ENCODE data around the gene APC. TPM values are rescaled to one million over a fixed set of nuclear protein-coding genes. Genes with fewer than 3 reads are reported as not detected.

The APC gene
- total RNA-seq, 1 experiment from 2014 or later: 24.0 TPM

DNA sequence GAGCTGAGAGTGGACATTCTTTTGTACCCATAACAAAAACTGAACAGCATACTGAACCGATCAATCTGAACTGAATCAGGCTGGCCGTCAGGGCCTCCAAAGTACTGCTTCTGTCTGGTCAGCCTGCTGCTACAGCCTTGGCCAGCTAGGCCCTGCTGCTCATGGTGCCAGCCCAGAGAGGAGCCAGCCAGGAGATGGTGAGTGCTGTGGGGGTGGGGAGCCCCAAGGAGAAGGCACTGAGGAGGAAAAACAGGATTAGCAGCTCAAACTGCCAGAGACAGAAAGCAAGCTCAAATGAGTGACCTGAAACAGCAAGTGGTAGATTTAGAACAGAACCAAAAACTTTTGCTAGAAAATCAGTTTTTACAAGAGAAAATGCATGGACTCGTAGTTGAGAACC lies 147.3 kb downstream of the APC start (continued):
- no peak for TF ChIP-seq YY1 (IDR thresholded peaks at IDR 0.05; ENCODE audit: extremely low read depth, insufficient replicate concordance, low read depth, low read length)
- TF ChIP-seq RAD21 (IDR thresholded peaks at IDR 0.05; ENCODE audit: low read depth): no peak
- TF ChIP-seq, protein P1, sequence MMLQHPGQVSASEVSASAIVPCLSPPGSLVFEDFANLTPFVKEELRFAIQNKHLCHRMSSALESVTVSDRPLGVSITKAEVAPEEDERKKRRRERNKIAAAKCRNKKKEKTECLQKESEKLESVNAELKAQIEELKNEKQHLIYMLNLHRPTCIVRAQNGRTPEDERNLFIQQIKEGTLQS (IDR thresholded peaks at IDR 0.05): no peak
- TF ChIP-seq, protein P2, sequence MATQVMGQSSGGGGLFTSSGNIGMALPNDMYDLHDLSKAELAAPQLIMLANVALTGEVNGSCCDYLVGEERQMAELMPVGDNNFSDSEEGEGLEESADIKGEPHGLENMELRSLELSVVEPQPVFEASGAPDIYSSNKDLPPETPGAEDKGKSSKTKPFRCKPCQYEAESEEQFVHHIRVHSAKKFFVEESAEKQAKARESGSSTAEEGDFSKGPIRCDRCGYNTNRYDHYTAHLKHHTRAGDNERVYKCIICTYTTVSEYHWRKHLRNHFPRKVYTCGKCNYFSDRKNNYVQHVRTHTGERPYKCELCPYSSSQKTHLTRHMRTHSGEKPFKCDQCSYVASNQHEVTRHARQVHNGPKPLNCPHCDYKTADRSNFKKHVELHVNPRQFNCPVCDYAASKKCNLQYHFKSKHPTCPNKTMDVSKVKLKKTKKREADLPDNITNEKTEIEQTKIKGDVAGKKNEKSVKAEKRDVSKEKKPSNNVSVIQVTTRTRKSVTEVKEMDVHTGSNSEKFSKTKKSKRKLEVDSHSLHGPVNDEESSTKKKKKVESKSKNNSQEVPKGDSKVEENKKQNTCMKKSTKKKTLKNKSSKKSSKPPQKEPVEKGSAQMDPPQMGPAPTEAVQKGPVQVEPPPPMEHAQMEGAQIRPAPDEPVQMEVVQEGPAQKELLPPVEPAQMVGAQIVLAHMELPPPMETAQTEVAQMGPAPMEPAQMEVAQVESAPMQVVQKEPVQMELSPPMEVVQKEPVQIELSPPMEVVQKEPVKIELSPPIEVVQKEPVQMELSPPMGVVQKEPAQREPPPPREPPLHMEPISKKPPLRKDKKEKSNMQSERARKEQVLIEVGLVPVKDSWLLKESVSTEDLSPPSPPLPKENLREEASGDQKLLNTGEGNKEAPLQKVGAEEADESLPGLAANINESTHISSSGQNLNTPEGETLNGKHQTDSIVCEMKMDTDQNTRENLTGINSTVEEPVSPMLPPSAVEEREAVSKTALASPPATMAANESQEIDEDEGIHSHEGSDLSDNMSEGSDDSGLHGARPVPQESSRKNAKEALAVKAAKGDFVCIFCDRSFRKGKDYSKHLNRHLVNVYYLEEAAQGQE (IDR thresholded peaks at IDR 0.05; ENCODE audit: low read depth): no peak
- no peak for TF ChIP-seq SRF (IDR thresholded peaks at IDR 0.05; ENCODE audit: low read depth)
- TF ChIP-seq, protein P3, sequence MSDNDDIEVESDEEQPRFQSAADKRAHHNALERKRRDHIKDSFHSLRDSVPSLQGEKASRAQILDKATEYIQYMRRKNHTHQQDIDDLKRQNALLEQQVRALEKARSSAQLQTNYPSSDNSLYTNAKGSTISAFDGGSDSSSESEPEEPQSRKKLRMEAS (IDR thresholded peaks at IDR 0.05): no peak
- no peak for TF ChIP-seq ELF1 (IDR thresholded peaks at IDR 0.05; ENCODE audit: borderline replicate concordance, low read depth)

DNA sequence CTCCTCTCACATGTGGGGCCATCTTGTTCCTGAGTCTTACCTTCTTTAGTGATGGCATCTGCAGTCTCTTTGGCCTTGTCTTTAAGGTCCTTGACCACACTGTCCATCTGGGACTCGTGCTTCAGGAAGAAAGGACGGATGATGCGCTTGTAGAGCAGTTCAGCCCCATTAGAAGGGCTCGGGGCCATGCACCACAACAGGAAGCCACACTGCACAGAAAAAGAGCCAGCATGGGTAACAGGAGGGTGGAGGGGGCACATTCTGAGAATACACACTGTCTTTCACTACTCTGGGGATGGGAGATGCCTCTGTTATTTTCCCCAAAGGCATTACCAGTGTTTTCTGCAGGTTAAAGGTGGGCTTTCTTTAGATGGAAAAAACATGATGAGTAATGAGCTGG lies 149.3 kb downstream of the APC start:
- H3K9ac ChIP-seq (ENCODE audit: low read length): no peak overlapping the region
- peaks cover 10% of the 10 kb centered on the region; the same call in 1 of the 2 replicates for H3K79me2 ChIP-seq (ENCODE audit: insufficient read depth, low read length)
- no peak overlapping the region for H3K4me3 ChIP-seq (replicated peaks in 1 of 2; ENCODE audit: low read depth in 1 of 2, low read length in 2 of 2)
- no peaks in the 10 kb centered on the region for H3K9me2 ChIP-seq (ENCODE audit: insufficient read depth)
- H4K20me1 ChIP-seq (ENCODE audit: insufficient read depth): no peaks in the 10 kb centered on the region
- ATAC-seq: no peak
- DNase-seq (ENCODE audit: low read depth, low spot score): no peak
- H3K27me3 ChIP-seq (ENCODE audit: insufficient read depth, low read length): no peaks in the 10 kb centered on the region
- POLR2A ChIA-PET: no interaction called here
- no peaks in the 10 kb centered on the region for H3K4me1 ChIP-seq (ENCODE audit: control insufficient read depth in 1 of 2, insufficient read depth in 2 of 2, low read length in 2 of 2)
- H3K4me2 ChIP-seq (ENCODE audit: low read length): no peak overlapping the region
- TF ChIP-seq ZNF274 (IDR thresholded peaks at IDR 0.05; ENCODE audit: low read depth, low read length): no peak
- TF ChIP-seq, protein P1 (IDR thresholded peaks at IDR 0.05): no peak
- TF ChIP-seq POLR2A (IDR thresholded peaks at IDR 0.05; ENCODE audit: borderline replicate concordance, extremely low read depth, insufficient read depth, insufficient read length): no peak
- no peak for TF ChIP-seq SP1 (IDR thresholded peaks at IDR 0.05; ENCODE audit: low read depth)
- no peak for TF ChIP-seq YY1 (IDR thresholded peaks at IDR 0.05; ENCODE audit: extremely low read depth, insufficient replicate concordance, low read depth, low read length)
- TF ChIP-seq JUND (IDR thresholded peaks at IDR 0.05): no peak
- TF ChIP-seq, protein P4, sequence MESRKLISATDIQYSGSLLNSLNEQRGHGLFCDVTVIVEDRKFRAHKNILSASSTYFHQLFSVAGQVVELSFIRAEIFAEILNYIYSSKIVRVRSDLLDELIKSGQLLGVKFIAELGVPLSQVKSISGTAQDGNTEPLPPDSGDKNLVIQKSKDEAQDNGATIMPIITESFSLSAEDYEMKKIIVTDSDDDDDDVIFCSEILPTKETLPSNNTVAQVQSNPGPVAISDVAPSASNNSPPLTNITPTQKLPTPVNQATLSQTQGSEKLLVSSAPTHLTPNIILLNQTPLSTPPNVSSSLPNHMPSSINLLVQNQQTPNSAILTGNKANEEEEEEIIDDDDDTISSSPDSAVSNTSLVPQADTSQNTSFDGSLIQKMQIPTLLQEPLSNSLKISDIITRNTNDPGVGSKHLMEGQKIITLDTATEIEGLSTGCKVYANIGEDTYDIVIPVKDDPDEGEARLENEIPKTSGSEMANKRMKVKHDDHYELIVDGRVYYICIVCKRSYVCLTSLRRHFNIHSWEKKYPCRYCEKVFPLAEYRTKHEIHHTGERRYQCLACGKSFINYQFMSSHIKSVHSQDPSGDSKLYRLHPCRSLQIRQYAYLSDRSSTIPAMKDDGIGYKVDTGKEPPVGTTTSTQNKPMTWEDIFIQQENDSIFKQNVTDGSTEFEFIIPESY (IDR thresholded peaks at IDR 0.05; ENCODE audit: extremely low read depth, insufficient replicate concordance, low read length): no peak
- no peak for TF ChIP-seq CEBPB (IDR thresholded peaks at IDR 0.05; ENCODE audit: low read depth)
- TF ChIP-seq RAD21 (IDR thresholded peaks at IDR 0.05; ENCODE audit: low read depth): no peak
- TF ChIP-seq, protein P2 (IDR thresholded peaks at IDR 0.05; ENCODE audit: low read depth): no peak
- no peak for TF ChIP-seq EGR1 (IDR thresholded peaks at IDR 0.05; ENCODE audit: low read depth)
- TF ChIP-seq FOSL1 (IDR thresholded peaks at IDR 0.05; ENCODE audit: low read depth): no peak
- no peak overlapping the region for H2AFZ ChIP-seq (ENCODE audit: low read depth, low read length, poor library complexity, severe bottlenecking)
- CTCF ChIA-PET: no interaction called here
- BruUV-seq (replicated peaks): no TSS peak
- H3K36me3 ChIP-seq (ENCODE audit: control insufficient read depth in 1 of 2, insufficient read depth in 2 of 2, low read length in 2 of 2): peaks cover 15 to 17% of the 10 kb centered on the region in 2 experiments; a peak in 2 of 4 replicates
- RAD21 ChIA-PET (ENCODE audit: low non-redundant PET in 1 of 2, low total read pairs in 2 of 2, uncharacterized antibody in 2 of 2, unreplicated experiment in 2 of 2): no interaction called here
- H3K27ac ChIP-seq (ENCODE audit: low read depth, low read length): no peak overlapping the region
- H3K9me3 ChIP-seq (ENCODE audit: control insufficient read depth in 1 of 2, insufficient read depth in 1 of 2, low read depth in 1 of 2, low read length in 2 of 2): no peaks in the 10 kb centered on the region
- intact Hi-C loops (cut with micrococcal nuclease): no loop called here
